ENCODE data around the gene FILIP1L. TPM values are rescaled to one million over a fixed set of nuclear protein-coding genes. Genes with fewer than 3 reads are reported as not detected.

FILIP1L gene
- total and polyA plus RNA-seq, 2 of the 8 experiments (the other 6 are each of a cell fraction or from before 2014, with no cell fraction given): 0.06 to 0.09 TPM

DNA sequence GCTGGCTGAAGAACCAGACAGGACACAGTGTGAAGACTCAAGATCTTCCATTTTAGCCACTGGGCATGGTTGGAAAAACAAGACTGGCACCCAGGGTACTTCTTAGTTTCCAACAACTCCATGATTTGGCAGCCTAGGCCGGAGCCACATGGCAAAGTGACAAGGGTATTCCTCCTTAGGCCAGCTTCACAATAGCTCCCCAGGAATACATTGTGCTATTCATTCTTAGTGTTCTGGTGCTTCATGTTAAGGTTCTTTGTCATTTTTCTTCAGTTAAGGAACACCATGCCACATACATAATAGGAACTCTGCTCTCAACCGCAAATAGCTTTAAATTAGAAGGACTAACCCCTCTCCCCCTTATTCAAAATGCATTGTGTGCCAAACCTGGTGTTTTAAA lies 8.0 kb upstream of the FILIP1L start:
- Histone ChIP-seq H2BK20ac (ENCODE audit: low read length) (no peak overlapping the region; the same call in 1 of the 2 replicates), H3K4me2 (ENCODE audit: insufficient read depth in 1 of 2, low read depth in 2 of 2, low read length in 2 of 2) (no peak overlapping the region), H2BK15ac (ENCODE audit: low read length) (no peak overlapping the region), H4K5ac (ENCODE audit: insufficient read length, low read depth, low read length) (no peak overlapping the region), H3K14ac (ENCODE audit: insufficient read length) (no peak overlapping the region), H3K36me3 (ENCODE audit: control insufficient read depth in 2 of 4, insufficient read depth in 4 of 4, low read length in 3 of 4) (no peaks in the 10 kb centered on the region), H2BK120ac (replicated peaks; ENCODE audit: low read depth, low read length) (no peak overlapping the region), H4K91ac (replicated peaks; ENCODE audit: insufficient read length, low read length) (no peak overlapping the region), H4K8ac (ENCODE audit: extremely low read depth, insufficient read depth, low read length) (no peak overlapping the region), H3K79me2 (ENCODE audit: control insufficient read depth in 1 of 2, insufficient read depth in 2 of 2, low read length in 2 of 2) (no peaks in the 10 kb centered on the region), H3K23me2 (ENCODE audit: low read depth, low read length) (no peaks in the 10 kb centered on the region), H2AK5ac (ENCODE audit: low read depth, low read length) (no peak overlapping the region), H3K4ac (replicated peaks; ENCODE audit: insufficient read length, low read depth, low read length) (no peak overlapping the region), H3K18ac (ENCODE audit: extremely low read depth, low read length) (no peak overlapping the region), H4K20me1 (replicated peaks in 1 of 2; ENCODE audit: control insufficient read depth in 1 of 2, insufficient read depth in 2 of 2, low read length in 2 of 2) (no peaks in the 10 kb centered on the region), H3K4me3 (ENCODE audit: extremely low read depth in 1 of 4, insufficient read depth in 2 of 4, low read depth in 3 of 4, low read length in 4 of 4) (no peak overlapping the region), H3K27ac (ENCODE audit: low read depth, low read length) (no peak overlapping the region), H3K23ac (ENCODE audit: insufficient read length) (no peak overlapping the region), H2BK12ac (ENCODE audit: low read depth, low read length) (no peak overlapping the region), H3K9me3 (ENCODE audit: insufficient read depth in 2 of 2, low read depth in 1 of 2, low read length in 1 of 2) (no peaks in the 10 kb centered on the region), H3K79me1 (ENCODE audit: low read depth, low read length) (no peaks in the 10 kb centered on the region), H3K56ac (replicated peaks; ENCODE audit: insufficient read length, low read depth, low read length) (no peak overlapping the region), H2AFZ (ENCODE audit: low read length) (no peak overlapping the region), H3K27me3 (replicated peaks in 1 of 4; ENCODE audit: control insufficient read depth in 3 of 4, extremely low read depth in 1 of 4, insufficient read depth in 3 of 4, low read length in 3 of 4) (no peaks in the 10 kb centered on the region), H2BK5ac (ENCODE audit: low read depth, low read length) (no peak overlapping the region), H3K9ac (replicated peaks in 1 of 4; ENCODE audit: extremely low read depth in 1 of 4, low read depth in 3 of 4, low read length in 3 of 4) (no peak overlapping the region), H3K4me1 (replicated peaks in 1 of 4; ENCODE audit: control insufficient read depth in 3 of 4, insufficient read depth in 4 of 4, low read length in 3 of 4) (peaks cover 0 to 2% (median under 1%) of the 10 kb centered on the region in 4 experiments; a peak in 1 of 7 replicates)
- ChIA-PET CTCF (ENCODE audit: partially characterized antibody) (interaction anchor here (1.2 kb wide), 1 partner anchor 54 kb away, joined by 3 read pairs; no protein-coding TSS in a partner anchor), POLR2A (ENCODE audit: partially characterized antibody) (no interaction called here)
- TF ChIP-seq SRF (IDR thresholded peaks at IDR 0.05; ENCODE audit: low read depth, low read length) (no peak), CHD2 (IDR thresholded peaks at IDR 0.05; ENCODE audit: low read length) (no peak), TBP (IDR thresholded peaks at IDR 0.05; ENCODE audit: low read depth, low read length) (no peak), SP1 (IDR thresholded peaks at IDR 0.05; ENCODE audit: low read depth, low read length) (no peak), SAP30 (IDR thresholded peaks at IDR 0.05; ENCODE audit: insufficient read depth, insufficient replicate concordance, low read length) (no peak), JUND (IDR thresholded peaks at IDR 0.05; ENCODE audit: low read length) (no peak), SIX5 (IDR thresholded peaks at IDR 0.05; ENCODE audit: low read depth, low read length) (no peak), KDM5A (IDR thresholded peaks at IDR 0.05; ENCODE audit: low read length) (no peak), CBX5 (IDR thresholded peaks at IDR 0.05; ENCODE audit: low read depth, low read length) (no peak), EGR1 (IDR thresholded peaks at IDR 0.05; ENCODE audit: borderline replicate concordance, low read depth, low read length) (no peak), SUZ12 (IDR thresholded peaks at IDR 0.05; ENCODE audit: low read length) (no peak)
- TF ChIP-seq, protein P1, sequence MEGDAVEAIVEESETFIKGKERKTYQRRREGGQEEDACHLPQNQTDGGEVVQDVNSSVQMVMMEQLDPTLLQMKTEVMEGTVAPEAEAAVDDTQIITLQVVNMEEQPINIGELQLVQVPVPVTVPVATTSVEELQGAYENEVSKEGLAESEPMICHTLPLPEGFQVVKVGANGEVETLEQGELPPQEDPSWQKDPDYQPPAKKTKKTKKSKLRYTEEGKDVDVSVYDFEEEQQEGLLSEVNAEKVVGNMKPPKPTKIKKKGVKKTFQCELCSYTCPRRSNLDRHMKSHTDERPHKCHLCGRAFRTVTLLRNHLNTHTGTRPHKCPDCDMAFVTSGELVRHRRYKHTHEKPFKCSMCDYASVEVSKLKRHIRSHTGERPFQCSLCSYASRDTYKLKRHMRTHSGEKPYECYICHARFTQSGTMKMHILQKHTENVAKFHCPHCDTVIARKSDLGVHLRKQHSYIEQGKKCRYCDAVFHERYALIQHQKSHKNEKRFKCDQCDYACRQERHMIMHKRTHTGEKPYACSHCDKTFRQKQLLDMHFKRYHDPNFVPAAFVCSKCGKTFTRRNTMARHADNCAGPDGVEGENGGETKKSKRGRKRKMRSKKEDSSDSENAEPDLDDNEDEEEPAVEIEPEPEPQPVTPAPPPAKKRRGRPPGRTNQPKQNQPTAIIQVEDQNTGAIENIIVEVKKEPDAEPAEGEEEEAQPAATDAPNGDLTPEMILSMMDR (IDR thresholded peaks at IDR 0.05; ENCODE audit: control extremely low read depth in 1 of 3, insufficient read depth in 1 of 3, low read depth in 1 of 3, low read length in 3 of 3): no peak
- WGBS, 2 experiments (ENCODE audit: extremely low coverage in 1 of 2, insufficient coverage in 1 of 2, insufficient read length in 1 of 2, insufficient replicate concordance in 2 of 2, low coverage in 1 of 2, low lambda C conversion rate in 2 of 2, missing lambda C conversion rate in 1 of 2): 87% methylated on average over 2 of the region's 2 CpGs; no CpG with 5 or more reads in 1 of the 2 experiments
- DNase-seq (ENCODE audit: low read depth in 1 of 2, low spot score in 2 of 2): no peak
- no peak for FAIRE-seq

All from H1 (cell line).